PC-3 (cell line): ENCODE results near the gene P2RY6.

Experiments
- EZH2 ChIP-seq: fragments of 300-600 bp; sonication (generic); IDR thresholded peaks from one replicate; pipeline ENCODE4 v1.6.1; 2017; ENCODE audit warnings: antibody characterized with exemption, mild to moderate bottlenecking, low read length; ENCODE audit not compliant: unreplicated experiment
- EZH2phosphoT487 ChIP-seq: fragments of 300-600 bp; sonication (generic); IDR thresholded peaks from 2 replicates; pipeline ENCODE4 v1.6.1; 2018; ENCODE audit warnings: mild to moderate bottlenecking, antibody characterized with exemption, low read length, borderline replicate concordance
- TF ChIP-seq, protein P1 (sequence below): fragments of 300-600 bp; sonication (generic); conservative IDR thresholded peaks from 2 replicates; pipeline ENCODE4 v1.5.1; 2017; ENCODE audit warnings: antibody characterized with exemption, low read depth, mild to moderate bottlenecking, low read length

DNA sequence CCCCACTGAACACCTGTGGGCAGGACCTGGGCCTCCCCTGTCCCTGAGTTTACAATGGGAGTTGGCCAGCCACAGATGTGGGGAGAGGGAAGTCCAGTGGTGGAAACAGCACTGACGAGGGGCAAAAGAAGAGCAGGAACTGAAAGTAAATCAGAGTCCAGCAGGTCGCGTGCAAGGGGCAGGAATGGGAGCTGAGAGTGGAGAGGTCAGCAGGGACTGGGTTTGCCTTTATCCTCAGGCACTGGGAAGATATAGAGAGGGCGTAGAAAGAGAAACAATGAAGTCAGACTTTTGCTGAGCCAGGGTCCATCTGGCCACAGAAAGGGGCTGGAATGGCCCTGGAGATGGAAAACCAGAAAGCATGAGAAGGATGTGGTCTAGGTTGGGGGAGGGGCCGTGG, 8.5 kb downstream of the P2RY6 start:
- TF ChIP-seq, protein P1, sequence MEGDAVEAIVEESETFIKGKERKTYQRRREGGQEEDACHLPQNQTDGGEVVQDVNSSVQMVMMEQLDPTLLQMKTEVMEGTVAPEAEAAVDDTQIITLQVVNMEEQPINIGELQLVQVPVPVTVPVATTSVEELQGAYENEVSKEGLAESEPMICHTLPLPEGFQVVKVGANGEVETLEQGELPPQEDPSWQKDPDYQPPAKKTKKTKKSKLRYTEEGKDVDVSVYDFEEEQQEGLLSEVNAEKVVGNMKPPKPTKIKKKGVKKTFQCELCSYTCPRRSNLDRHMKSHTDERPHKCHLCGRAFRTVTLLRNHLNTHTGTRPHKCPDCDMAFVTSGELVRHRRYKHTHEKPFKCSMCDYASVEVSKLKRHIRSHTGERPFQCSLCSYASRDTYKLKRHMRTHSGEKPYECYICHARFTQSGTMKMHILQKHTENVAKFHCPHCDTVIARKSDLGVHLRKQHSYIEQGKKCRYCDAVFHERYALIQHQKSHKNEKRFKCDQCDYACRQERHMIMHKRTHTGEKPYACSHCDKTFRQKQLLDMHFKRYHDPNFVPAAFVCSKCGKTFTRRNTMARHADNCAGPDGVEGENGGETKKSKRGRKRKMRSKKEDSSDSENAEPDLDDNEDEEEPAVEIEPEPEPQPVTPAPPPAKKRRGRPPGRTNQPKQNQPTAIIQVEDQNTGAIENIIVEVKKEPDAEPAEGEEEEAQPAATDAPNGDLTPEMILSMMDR, result no peak
- TF ChIP-seq EZH2phosphoT487 (no peak), EZH2 (no peak)
